ENCODE measurements around the gene COP1.

The COP1 gene

DNA sequence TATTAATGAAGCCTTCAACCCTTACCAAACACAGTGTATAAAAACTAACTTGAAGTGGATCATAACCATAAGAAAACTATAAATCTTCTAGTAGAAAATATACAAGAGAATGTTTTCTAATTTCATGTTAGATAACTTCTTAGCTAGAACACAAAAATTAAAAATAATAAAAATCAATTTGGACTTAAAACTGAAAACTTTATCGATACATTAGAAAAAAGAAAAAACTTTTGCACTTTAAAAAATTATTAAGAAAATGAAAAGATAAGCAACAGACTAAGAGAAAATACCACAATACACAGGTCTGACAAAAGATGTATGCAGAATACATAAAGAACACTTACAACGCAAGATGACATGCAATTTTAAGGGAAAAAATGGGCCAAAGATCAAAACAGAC is 8.7 kb downstream of the COP1 start:
- no peak for DNase-seq

GRCh38 chr1:176196728-176197127 is 10.4 kb downstream of the COP1 start:
- no peak for DNase-seq

- no peak for DNase-seq
Measured at GRCh38 chr1:176195547-176195946, 11.5 kb downstream of the COP1 start.

DNA sequence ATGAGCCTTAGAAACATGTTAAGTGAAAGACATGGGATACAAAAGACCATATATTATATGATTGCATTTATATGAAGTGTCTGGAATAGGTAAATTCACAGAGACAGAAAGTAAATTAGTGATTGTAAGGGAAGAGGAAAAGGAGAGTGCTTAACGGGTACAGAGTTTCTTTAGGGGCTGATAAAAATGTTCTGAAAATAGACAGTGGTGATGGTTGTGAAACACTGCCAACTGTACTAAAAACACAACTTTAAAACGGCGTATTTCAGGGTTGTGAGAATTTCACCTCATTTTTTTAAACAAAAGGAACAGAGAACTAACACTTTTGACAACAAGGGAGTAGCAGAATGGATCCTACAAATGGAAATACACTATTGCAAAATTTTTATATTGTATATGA is 13.4 kb downstream of the COP1 start:
- DNase-seq = no peak

DNA sequence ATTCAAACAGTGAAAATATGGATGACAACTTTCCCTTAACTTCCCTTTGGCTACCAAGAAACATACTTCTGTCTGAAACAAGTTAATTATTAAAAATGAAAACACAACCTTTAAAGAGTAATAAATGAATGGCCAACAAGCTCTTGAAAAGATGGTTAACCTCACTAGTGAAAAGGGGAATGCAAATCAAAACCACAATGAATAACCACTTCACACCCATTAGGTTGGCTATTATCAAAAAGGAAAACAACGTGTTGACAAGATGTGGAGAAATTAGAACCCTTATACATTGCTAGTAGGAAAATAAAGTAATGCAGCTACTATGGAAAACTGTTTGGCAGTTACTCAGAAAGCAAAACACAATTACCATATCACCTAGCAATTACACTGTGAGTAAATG is 14.1 kb downstream of the COP1 start:
- DNase-seq = no peak

- DNase-seq = no peak
Measured at GRCh38 chr1:176188604-176189003, 18.5 kb downstream of the COP1 start.

GRCh38 chr1:176187001-176187400 is 20.1 kb downstream of the COP1 start:
- DNase-seq = no peak

DNA sequence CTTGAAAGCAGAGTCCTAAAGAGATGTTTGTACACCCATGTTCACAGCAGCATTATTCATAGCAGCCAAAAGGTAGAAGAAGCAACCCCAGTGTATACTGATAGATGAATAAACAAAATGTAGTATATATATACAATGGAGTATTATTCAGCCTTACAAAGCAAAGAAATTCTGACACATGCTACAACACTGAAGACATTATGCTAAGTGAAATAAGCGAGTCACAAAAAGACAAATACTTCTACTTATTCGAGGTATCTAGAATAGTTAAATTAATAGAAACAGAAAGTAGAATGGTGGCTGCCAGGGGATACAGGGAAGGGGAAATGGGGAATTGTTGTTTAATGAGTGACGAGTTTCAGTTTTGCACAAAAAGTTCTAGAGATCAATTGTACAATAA is 23.5 kb downstream of the COP1 start:
- DNase-seq = no peak

DNA sequence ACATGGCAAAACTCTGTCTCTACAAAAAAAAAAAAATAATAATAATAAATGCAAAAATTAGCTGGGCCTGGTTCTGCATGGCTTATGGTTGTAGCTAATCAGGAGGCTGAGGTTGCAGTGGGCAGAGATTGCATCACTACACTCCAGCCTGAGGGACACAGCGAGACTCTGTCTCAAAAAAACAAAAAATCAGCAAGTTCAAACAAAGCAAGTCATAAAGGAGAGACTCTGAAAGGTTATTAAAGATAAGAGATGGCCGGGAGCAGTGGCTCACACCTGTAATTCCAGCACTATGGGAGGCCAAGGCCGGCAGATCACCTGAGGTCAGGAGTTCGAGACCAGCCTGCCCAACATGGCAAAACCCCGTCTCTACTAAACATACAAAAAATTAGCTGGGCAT is 28.8 kb downstream of the COP1 start:
- no peak for DNase-seq

DNA sequence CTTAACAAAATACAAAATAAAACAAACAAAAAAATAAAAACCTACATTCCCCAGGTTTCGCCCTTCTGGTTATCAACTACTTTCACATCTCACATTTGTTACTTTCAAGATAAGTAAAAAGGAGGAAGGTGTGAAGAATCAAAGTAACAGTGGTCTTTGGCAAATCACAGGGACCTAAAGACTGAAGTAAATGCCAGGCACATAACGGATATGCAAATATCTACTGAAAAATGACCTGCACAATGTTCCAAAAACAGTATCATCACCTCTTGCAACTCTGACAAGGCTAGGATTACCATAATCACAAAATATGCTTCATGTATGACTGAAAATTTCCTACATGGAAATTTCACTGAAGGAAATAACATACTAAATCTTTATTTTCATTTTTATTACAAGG is 29.3 kb downstream of the COP1 start:
- DNase-seq = no peak

GRCh38 chr1:176174108-176174507 is 33.0 kb downstream of the COP1 start:
- DNase-seq = no peak

DNA sequence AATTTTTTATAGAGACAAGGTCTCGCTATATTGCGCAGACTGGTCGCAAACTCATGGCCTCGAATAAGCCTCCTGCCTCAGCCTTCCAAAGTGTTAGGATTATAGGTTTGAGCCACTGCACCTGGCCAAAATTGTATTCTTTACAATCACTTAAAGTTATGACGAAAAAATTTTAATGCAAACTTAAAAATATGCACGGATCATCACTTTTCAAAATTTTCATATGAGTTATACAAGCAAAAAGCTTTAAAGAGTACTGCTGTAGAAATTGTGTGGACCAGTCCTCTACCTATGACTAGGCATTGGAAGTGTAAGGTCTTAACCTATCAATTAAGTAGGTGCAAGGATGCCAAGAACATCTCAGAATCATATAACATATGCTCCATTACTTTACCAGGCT is 34.9 kb downstream of the COP1 start:
- no peak for DNase-seq

- no peak for DNase-seq
Measured at GRCh38 chr1:176167210-176167609, 39.9 kb downstream of the COP1 start.

DNA sequence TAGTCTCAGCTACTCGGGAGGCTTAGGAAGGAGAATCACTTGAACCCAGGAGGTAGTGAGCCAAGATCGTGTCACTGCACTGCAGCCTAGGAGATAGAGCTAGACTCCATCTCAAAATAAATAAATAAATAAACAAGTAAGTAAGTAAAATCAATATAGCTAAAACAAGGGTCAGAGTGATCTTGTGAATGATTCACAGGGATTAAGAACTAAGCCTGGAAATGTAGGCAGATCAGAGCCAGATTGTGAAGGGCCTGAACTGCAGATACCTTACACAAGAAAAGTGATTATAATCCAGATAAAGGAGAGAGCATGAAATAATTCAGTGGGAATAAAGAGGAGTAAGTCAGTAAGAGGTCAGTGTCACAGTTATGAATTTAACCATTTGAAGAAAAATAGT is 41.5 kb downstream of the COP1 start:
- DNase-seq = no peak

DNA sequence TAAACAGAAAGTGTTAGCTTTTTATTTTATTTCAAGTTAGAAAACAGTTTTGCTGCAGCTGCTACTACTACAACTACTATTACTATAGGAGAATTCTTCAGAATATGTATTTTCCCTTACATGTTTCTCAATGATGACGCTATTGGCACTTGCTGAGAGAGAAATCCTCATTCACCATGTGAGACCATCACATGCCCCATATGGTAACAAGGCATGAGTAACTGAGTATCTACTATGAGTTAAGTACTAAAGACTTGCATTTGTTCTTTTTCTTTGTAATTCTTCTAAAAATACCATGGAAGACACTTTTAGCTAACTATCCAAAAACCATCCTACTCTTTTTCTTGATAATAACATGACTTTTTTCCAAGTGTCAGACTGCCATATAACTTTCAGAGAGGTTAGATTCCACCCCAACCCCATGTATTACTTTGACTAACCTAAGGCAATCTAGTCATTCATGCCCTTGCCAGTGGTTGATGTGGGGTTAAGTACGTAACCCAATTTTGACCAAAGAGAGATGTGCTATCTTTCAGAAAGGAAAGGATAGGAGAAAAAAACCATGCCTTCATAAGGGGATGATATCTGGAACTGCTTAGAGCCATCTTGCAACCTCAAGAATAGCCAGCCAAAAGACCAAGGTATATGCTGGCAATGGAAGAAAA is 42.9 kb downstream of the COP1 start:
- DNase-seq = no peak

DNA sequence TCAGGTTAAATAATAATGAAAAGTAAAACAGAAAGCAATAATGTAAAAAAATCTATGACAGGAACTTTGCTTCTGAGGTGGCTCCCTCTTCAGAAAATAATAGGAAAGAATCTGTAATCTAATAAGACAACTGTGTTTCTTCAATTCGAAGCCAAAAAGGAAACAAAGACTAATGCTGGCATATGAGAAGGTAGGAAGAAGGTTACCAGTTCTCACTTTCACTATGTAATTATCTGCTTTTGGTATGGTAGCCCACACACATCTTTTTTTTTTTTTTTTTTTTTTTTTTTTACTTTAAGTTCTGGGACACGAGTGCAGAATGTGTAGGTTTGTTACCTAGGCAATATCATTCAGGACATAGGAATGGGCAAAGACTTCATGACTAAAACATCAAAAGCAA is 47.1 kb downstream of the COP1 start:
- no peak for DNase-seq

DNA sequence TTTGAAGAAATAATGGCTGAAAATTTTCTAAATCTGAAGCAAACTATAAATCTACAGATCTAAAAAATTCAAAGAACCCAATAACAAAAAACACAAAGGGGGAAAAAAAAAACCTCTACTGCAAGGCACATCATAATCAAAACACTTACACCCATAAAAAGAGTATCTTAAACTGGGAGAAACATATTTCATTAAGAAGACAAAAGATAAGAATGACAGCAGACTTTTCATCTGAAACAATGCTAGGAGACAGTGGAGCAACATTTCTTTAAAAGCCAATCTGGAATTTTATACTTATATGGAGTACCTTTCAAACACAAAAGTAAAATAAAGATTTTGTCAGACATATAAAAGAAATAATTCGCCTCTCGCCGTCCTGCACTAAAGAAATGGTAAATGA is 49.1 kb downstream of the COP1 start:
- no peak for DNase-seq

DNA sequence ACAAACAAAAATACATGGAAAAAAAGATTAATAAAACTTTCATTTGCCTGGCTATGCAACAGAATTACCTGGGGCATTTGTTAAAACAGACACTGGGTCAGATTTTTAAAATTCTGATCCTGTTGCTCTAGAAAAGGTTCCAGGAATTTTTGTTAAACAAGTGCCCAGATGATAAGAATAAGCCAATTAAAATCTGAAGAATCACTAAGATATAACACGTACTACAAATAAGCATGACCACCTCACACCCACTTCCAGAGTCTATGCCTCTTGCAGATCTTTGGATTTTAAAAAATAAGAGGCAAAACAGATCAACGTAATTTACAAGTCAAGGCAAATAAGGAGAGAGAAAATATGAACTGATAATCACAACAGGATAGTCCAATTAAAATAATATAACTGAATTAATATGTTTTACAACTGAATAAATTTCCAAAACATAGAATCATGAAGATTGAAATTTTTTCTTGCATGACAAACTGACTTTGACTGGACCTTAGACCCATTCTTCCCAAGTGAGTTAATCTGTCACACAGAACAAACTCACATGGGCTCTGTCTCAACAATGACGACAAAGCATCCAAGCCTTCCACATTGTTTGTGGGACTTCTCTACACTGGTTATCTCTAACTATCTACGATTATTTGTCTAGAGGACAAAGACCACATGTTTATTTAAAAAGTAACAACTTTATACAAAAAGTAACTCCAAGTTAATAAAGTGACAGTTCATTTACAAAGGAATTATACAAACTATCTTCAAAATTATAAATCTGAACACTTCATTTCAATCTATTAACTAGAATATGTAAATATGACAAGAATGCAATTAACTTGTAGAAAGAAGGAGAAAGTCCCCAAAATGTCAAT is 56.9 kb downstream of the COP1 start:
- no peak for DNase-seq

- no peak for DNase-seq
Measured at GRCh38 chr1:176144526-176144925, 62.6 kb downstream of the COP1 start.

- no peak for DNase-seq
Measured at GRCh38 chr1:176142973-176143372, 64.1 kb downstream of the COP1 start.

DNA sequence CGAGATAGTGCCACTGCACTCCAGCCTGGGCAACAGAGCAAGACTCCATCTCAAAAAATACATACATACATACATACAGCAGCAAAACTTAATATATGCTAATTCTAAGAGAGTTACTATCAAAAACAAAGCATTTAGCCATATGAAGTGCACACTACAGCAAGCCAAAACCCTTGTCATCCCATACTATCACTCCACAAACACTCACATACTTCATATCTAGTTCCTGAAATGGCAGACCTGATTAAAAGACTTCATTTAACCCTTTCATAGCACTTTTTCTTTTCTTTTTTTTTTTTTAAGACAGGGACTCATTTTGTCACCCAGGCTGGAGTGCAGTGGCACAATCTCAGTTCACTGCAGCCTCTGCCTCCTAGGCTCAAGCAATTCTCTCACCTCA is 65.6 kb downstream of the COP1 start:
- DNase-seq = no peak

- DNase-seq = no peak
Measured at GRCh38 chr1:176136891-176137290, 70.2 kb downstream of the COP1 start.

GRCh38 chr1:176134666-176135065 is 72.4 kb downstream of the COP1 start:
- no peak for DNase-seq

DNA sequence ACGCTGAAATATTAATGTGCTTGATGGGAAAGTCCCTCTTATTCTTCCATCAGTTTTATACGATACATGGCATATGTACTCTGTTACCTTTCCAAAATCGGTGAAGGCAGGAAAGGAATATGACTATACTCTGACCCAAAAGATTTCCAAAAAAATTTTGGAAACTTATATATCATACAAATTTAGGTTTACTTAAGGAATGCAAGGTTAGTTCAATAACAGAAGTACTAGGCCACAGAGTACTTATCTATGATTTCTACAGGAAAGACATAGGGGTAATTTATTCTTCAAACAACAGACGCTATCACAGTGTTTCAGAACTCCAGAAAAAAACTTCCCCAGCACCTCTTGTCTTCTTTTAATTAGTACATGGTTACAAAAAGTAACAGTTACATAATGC is 84.8 kb downstream of the COP1 start:
- DNase-seq = no peak

- DNase-seq = no peak
Measured at GRCh38 chr1:176119549-176119948, 87.5 kb downstream of the COP1 start.
